NB4 (cell line): ENCODE data around the gene RIC8A.
"Not testable (repeated sequence)": the region's sequence is repeated elsewhere in the genome, so short reads cannot be mapped to it uniquely, and the experiment has no call there.

ENCODE experiments used
- CTCF ChIP-seq: IDR thresholded peaks from one replicate; pipeline ENCODE4 v1.5.1; 2012; ENCODE audit warnings: low read depth, low read length
- MAX ChIP-seq: IDR thresholded peaks from 2 replicates; pipeline ENCODE4 v1.6.1; 2011; ENCODE audit warnings: low read depth, low read length
- POLR2A ChIP-seq: IDR thresholded peaks from 2 replicates; pipeline ENCODE4 v1.6.1; 2011; ENCODE audit warnings: mild to moderate bottlenecking; ENCODE audit not compliant: insufficient read length; ENCODE audit errors: extremely low read depth

- TF ChIP-seq CTCF, POLR2A, MAX: not testable (repeated sequence)
Measured at GRCh38 chr11:220641-221215, 13.2 kb downstream of the RIC8A start.
